Measurements from ENCODE around the gene MIGA2. TPM values are rescaled to one million over a fixed set of nuclear protein-coding genes. Genes with fewer than 3 reads are reported as not detected.
A peak's percentile ranks its signal among the peaks of the same experiment; 100 is the strongest.
"Not testable (repeated sequence)": the region's sequence is repeated elsewhere in the genome, so short reads cannot be mapped to it uniquely, and the experiment has no call there.

MIGA2 gene
- total RNA-seq, 2 donors from 2014 or later: 31.8 to 36.3 TPM

DNA sequence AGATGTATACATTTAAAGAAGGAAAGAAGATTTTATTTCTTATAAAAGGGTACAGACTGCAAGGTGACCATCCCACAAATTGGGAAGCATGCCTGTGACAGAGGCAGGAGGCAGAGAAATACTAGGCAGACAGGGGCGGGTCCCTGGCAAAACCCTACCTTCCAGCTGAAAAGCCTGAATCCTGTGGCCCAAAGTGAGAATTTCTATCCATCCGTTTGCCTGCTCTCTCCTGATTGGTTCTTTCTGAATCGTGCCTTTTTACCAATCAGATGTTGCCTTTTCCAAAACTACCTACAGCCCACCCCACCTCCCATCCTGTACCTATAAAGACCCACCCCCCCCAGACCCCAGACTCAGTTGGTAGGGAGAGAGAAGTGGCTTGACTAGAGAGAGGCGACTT lies 4.9 kb upstream of the MIGA2 start:
- intact Hi-C loops (cut with DNase I): no loop called here
- DNase-seq (no peak), ATAC-seq (no peak)

DNA sequence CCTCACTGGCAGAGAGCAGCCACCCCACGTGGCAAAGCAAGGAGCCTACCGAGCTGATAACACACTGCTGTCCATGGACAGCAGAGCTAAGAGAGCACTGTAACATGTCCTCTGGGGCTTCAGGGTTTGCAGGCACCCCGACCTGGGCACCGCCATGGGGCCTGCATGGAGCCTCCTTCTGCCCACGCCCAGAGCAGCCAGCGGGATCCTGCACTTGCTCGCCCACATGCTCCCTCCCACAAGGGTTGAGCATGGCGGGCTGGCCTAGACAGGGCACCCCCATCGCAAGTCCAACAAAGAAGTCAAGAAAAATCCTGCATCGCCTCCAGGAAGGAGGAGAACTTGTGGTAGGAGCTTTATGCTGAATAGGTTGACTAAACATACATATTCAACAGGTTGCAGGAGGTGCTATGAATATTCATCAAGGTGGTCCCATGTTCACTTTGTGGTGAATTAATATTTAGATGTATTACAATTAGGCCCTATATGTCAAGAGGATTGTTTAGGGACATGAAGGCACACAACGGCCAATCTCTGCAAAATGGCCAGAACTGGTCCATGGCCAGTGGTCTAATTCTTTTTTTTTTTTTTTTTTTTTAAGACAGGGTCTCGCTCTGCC lies 3.8 kb upstream of the MIGA2 start:
- intact Hi-C loops (cut with DNase I): no loop called here
- ATAC-seq: no peak
- DNase-seq: no peak

DNA sequence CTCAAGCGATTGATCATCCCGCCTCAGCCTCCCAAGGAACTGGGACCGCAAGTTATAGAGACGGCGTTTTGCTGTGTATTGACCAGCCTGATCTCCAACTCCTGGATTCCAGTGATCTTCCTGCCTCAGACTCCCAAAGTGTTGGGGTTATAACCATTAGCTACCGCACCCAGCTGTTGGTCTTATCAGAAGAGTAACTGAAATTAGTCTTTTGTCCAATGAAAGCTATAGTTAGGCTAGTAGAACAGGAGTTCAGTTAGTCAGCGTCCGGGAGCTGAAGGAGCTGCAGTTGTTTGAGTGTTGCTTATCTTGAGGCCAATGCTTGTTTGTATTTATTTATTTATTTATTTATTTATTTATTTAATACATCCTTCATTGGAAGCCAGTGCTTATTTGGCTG lies 3.2 kb upstream of the MIGA2 start:
- DNase-seq (no peak), ATAC-seq (no peak)
- intact Hi-C loops (cut with DNase I): no loop called here

DNA sequence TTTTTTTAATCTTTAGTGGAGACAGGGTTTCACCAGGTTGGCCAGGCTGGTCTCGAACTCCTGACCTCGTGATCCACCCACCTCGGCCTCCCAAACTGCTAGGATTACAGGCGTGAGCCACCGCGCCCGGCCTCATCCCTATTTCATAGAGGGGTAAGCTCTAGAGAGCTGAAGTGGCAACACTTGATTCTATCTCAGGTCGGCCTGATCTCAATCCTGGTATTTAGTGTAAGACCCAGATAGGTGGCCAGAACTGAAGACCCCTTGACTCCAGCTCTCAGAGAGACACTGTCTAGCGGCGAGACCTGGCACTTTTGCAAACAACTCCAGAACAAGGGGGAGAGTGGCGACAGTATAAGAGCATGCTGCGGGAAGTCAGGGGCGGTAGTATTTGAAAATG lies 588 bp upstream of the MIGA2 start:
- DNase-seq: peak; percentile 18
- intact Hi-C loops (cut with DNase I): not testable (repeated sequence)
- ATAC-seq: peak; percentile 2 to 9

DNA sequence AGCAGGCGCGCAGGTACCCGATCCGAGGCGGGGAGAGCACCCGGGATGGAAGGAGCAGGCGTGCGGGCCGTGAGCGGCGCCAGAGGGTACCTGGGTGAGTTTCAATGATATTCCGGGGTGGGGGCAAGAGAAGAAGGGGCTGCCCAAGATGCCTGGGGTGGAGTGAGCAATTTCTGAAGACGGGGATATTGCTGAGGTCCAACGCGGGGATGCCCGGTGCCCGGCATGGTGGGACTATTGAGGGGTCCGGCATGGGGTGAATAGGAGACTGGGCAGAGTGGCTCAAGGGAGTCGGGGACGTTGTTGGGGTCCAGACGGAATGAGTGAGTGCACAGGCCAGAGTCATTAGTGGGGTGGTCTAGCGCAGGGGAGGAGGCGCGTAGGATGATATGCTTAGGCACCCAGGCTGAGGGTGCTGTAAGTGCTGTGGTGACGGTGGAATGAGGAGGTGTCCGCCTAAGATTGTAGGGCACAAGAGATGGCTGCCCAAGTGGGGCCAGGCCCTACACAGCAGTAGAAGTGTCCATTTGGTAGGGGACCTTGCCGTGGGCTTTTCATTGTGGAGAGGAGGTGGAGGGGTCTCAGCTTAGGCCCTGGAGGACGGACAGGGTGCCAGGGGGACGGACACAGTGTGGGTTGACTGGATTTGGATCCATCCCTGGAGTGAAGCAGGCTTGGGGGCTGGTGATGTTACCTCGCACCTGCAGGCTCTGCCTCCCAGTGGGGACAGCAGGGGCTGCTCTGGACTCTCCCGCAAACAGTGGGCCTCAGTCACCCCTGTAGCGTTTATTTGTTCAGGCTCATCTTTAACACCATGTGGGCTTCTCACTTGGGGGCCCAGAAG lies 719 bp downstream of the MIGA2 start:
- DNase-seq (peak; percentile 14), ATAC-seq (peak in 1 of 2 donors; percentile 2)
- intact Hi-C loops (cut with DNase I): no loop called here

DNA sequence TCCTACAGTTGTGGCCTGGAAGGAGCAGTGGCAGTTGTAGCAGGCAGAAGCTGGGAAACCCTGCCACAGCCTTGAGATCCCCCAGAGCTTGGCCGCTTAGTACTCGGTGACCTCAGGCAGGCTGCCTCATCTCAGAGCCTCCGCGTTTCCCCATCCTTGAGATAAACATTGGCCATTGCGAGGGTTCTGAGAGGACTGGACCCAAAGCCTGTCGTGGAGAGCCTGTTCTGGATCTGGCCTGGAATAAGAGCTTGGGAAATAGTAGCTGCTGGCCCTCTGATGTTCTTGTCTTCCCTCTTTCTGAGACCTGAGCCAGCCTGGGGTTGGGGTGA lies 1.3 kb downstream of the MIGA2 start:
- DNase-seq (no peak), ATAC-seq (peak in 1 of 2 donors; percentile 13)
- intact Hi-C loops (cut with DNase I): no loop called here

DNA sequence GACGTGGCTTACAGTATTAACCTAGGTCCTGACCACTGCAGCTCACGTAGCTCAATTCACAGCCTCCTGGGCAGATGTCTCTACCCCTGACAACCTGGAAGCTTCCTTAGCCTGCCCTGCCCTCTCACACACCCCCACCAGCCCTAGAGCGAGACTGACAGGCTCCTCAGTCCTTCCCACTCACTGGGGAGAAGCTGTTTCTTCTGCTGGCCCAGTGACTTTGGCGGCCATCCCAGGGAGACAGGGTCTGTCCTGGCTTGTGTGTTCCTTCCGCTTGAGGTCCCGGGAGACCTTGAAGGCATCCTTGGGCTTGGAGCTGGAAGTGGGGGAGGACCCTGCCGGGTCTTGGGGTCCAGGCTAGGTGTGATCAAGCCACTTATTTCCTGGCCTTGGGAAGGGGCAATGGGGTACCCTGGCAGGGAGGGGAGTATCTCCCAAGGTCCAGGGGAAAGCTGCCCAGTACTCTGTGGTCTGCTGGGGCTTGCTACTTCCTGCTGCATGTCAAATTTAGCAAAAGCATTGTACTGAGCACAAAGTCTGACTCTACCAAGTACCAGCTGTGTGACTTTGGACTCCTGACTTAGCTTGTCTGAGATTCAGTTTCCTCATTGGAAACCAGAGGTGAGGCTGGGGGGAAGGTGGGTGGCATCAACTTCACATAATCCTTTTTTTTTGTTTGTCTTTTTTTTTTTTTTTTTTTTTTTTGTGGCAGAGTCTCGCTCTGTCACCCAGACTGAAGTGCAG lies 1.9 kb downstream of the MIGA2 start:
- intact Hi-C loops (cut with DNase I): no loop called here
- DNase-seq (peak; percentile 58), ATAC-seq (no peak)

DNA sequence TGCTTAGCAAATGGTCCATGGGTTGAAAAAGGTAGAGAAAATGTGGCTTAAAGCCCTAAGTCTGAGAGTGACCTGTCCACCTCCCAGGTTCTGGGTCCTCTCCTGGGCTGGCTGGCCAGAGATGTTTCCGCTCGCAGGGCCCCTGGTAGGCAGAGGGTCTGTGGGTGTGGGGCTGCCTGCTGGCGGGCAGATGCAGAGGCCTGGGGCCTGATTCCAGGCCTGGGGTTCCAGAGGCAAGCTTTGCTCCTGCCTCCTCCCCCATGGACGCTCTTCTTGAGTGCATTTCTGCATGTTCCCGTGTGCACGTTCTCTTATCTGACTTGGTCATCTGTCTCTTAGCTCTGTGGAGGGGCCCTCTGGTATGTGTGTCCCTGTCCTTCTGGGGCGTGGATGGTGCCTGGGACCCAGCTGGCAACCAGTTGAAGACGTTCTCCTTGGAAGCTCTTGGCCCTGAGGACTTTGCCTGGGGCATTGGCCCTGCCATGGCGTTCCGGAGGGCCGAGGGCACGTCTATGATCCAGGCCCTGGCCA lies 3.8 kb downstream of the MIGA2 start:
- intact Hi-C loops (cut with DNase I): no loop called here
- peak; percentile 17 for DNase-seq
- ATAC-seq: no peak

DNA sequence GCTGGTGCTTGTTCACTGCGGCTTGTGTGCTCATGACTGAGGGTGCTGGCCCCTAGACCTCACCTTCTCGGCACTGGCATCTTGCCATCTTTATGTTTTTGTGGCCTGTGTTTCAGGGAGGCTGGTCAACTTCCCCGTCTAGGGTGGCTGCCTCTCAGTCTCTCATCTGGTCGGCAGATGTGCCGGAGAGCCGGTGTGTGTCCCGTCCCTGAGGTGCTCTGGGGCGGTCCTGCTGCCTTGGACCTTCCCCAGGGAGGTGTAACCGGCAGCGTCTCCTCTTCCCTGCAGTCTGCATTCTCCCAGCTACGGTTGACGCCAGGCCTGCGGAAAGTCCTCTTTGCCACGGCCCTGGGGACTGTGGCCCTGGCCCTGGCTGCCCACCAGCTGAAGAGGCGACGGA lies 5.6 kb downstream of the MIGA2 start:
- ATAC-seq (no peak), DNase-seq (peak; percentile 19)
- intact Hi-C loops (cut with DNase I): no loop called here

DNA sequence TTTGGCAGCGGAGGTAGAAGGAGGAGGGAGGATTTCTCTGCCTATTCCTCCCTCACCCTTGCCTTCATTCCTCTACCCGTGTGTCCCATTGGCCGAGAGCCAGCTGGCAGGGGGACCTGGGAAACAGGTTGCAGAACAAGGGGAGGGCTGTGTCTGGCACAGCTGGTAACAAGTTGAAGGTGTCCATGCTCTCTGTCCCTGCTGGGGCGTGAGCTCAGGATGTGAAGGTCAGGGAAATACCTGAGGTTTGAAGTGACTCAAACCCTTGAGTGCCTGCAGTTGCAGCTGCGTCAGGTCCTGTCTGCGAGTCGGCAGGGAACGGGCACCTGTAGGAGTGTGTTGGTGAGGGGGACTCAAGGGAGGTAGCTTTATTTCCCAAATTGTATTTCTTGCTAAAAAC lies 16.2 kb downstream of the MIGA2 start:
- peak; percentile 55 to 66 for ATAC-seq
- intact Hi-C loops (cut with DNase I): no loop called here
- peak; percentile 62 for DNase-seq

DNA sequence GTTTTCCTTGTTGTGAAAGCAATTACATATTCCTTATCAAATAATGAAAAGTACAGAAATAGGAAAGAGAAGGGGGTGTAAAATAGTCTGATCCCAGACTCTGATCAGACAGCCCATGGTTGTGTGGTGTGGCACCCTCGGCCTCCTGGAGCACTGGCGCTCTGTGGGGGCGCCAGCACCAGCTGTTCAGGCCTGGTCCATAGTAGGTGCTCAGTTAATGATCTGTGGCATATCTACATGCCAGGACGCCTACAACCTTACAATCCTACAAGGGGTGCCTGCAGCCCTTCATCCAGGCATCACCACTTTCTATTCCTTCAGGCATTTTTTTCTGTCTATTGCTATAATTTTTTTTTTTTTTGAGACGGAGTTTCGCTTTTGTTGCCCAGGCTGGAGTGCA lies 16.6 kb downstream of the MIGA2 start:
- ATAC-seq: no peak
- intact Hi-C loops (cut with DNase I): no loop called here
- DNase-seq: no peak

DNA sequence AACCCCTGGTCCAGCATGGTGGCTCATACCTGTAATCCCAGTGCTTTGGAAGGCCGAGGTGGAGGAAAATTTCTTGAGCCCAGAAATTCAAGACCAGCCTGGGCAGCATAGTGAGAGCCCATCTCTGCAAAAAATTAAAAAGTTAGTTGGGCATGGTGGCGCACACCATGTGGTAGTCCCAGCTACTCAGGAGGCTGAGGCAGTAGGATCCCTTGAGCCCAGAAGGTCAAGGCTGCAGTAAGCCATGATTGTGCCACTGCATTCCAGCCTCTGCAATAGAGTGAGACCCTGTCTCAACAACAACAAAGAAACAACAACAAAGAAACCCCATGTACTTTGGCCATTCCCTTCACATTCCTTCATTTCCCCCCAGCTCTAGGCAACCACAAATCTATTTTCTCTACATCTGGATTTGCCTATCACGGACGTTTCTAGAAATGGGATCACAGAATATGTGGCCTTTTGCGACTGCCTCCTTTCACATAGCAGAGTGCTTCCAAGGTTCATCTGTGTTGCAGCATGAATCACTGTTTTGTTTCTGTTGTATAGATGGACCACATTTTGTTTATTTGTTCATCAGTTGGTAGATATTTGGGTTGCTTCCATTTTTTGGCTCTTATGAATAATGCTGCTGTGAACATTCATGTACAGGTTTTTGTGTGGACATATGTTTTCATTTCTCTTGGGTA lies 17.9 kb downstream of the MIGA2 start:
- intact Hi-C loops (cut with DNase I): no loop called here
- ATAC-seq (no peak), DNase-seq (no peak)

DNA sequence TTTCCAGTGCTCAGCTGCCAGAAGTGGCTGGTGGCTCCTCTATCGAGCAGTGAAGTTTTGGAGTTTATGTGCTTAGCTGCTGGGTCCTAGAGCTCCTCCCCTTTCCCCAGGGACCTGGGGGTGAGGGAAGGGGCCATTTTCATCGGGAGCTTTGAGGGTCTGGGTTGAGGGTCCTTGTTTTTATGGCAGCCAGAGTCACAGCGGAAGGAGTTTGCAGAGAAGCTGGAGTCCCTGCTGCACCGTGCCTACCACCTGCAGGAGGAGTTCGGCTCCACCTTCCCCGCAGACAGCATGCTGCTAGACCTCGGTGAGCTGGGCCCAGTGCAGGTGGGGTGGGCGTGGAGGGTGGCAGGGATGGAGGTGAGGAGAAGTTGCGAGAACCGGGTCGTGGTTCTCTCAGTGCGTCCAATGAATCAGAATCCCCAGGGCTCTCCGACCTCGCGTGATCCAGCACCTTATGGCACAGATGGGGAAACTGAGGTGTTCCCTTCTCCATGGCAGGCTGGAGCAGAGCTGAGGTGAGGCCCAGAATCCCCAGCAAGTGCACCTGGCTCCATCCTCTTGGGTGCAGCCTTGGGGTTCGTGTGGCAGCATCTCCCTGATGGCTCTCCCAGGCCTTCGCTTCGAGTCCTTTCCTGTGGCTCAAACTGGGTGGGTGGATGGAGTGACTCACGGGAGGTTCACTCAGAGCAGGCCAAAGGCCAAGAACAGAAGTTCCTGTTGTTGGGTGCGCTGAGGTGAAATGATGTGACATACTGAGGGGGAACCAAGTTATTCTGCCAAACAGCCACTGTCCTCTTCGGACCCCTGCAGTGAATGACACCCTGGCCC lies 22.8 kb downstream of the MIGA2 start:
- no peak for ATAC-seq
- intact Hi-C loops (cut with DNase I): no loop called here
- DNase-seq: no peak

DNA sequence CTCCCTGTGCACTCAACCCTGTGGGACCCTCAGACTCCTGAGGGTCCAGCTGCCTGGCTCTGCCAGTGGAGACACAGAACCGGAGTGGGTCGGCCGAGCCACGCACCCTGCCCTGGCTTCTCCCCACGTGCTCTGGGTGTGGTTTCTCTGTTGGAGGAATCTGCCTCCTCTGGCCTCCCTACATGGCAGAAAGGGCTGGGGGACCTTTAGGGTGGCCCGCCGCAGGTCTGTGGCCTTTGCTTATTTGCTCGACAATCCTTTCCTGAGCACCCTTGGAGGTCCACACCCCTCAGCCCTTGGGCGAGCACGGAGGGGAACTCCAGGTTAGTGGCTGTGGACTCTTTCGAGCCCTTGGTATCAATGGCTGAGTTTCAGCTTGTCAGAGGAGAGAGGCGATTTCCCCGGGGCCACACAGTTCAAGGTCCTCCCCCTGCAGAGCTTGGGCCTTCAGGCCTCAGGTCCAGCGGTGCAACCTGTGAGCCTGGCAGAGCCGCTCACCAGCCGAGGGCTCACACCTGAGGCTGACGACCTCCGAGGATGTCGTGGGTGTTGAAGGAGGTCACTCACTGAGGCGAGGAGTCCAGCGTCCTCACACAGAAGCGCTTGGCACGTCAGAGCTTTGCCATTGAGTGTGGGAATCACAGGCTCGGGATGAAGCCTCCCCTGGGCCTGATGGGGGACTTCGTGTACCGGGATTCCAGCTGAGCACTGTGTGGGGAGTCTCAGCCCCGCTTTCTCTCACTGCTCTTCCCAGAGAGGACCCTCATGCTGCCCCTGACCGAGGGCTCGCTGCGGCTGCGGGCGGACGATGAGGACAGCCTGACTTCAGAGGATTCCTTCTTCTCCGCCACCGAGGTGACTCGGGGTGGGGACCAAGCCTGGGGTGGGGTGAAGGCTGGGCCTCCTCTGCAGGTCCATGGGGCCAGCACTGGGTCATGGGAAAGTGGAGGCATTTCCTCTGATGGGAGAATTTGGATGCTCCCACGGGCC lies 23.7 kb downstream of the MIGA2 start:
- no peak for ATAC-seq
- intact Hi-C loops (cut with DNase I): no loop called here
- DNase-seq: peak; percentile 8

DNA sequence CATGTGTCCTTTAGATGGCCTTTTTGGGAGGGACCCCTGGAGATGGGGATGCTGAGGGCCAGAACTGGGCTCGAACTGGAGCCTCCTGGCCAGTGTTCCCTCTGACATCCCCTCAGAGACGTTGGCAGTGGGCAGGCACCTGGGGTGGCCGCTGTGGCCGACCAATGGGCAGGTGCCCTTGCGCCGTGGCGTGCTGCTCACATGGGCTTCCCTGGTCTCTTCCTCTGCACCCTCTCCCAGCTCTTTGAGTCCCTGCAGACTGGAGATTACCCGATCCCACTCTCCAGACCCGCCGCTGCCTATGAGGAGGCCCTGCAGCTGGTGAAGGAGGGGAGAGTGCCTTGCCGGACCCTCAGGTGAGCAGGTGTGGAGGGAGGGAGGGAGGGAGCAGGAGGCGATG lies 24.6 kb downstream of the MIGA2 start:
- intact Hi-C loops (cut with DNase I): no loop called here
- DNase-seq (no peak), ATAC-seq (no peak)

DNA sequence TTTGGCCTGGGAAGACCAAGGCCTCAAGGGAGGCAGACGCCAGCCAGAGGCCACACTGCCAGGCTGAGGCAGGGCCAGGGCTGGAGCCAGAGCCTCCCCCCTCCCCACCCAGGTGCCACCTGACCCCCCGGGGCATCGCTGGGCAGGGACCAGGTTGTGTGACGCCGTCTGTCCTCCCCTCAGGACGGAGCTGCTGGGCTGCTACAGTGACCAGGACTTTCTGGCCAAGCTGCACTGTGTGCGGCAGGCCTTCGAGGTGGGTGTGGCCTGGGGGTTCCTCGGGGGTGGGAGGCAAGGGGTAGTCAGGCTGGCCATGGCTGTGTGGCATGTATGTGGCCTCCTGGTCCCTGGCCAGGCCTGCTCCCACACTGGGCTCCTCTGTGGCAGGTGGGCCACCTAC lies 26.6 kb downstream of the MIGA2 start:
- DNase-seq: peak; percentile 7
- intact Hi-C loops (cut with DNase I): no loop called here
- no peak for ATAC-seq

DNA sequence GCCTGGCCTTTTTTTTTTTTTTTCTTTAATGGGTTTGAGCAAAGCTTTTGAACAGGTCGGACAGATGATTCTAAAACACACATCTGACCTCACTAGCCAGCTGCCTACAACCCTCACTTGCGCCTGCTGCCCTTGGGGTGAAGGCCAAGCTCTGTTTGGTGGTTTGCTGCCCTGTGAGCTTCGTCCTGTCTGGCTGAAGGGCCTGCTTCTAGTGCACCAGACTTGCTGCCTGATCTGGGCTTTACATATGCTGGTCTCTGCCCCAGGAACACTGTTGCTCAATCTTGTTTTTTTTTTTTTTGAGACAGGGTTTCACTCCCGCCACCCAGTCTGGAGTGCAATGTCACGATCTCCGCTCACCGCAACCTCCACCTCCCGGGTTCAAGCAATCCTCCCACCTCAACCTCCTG lies 28.1 kb downstream of the MIGA2 start:
- ATAC-seq: no peak
- intact Hi-C loops (cut with DNase I): no loop called here
- no peak for DNase-seq

DNA sequence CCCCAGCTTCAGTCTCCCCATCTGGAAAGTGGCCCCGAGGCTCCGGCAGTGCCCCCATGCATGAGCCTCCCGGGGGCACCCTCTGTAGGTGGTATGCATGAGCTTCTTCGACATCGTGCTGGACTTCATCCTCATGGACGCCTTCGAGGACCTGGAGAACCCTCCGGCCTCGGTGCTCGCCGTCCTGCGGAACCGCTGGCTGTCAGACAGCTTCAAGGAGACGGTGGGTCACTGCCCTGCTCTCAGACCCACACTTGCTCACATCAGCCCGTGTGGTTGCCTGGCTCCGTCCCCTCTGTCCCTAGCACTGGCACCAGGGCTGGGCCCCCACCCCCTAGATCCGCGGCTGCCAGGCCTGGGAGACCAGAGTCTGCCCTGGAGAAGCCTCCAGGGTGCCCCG lies 31.7 kb downstream of the MIGA2 start:
- ATAC-seq (no peak), DNase-seq (no peak)
- intact Hi-C loops (cut with DNase I): no loop called here
